Measurements from ENCODE around the gene PPIL3. TPM values are rescaled to one million over a fixed set of nuclear protein-coding genes. Genes with fewer than 3 reads are reported as not detected.

Gene PPIL3
- polyA plus RNA-seq, 1 donor (not counting 4 experiments of a cell fraction or from before 2014, with no cell fraction given) = 84.0 TPM

- peaks cover 8 to 28% of the 10 kb centered on the region in 2 experiments for H3K36me3 ChIP-seq (ENCODE audit: control insufficient read depth in 2 of 2, extremely low read depth in 1 of 2, insufficient read depth in 2 of 2, low read length in 2 of 2)
- no peaks in the 10 kb centered on the region for H3K9me3 ChIP-seq (ENCODE audit: control insufficient read depth, low read depth, low read length)
- H3K4me3 ChIP-seq (ENCODE audit: control insufficient read depth in 2 of 3, extremely low read depth in 1 of 3, insufficient read depth in 2 of 3, low read depth in 1 of 3, low read length in 3 of 3) = peak overlapping the region; percentile 79 to 92 (median 89)
- DNase-seq (ENCODE audit: low read depth, low spot score) (no peak), FAIRE-seq (no peak)
- dilution Hi-C loops (cut with MboI; ENCODE audit: extremely low pct_ligation_motif_present, low sequenced_read_pairs) = no loop called here
- H3K4me2 ChIP-seq (ENCODE audit: control insufficient read depth, extremely low read depth, insufficient read depth, low read depth, low read length) = peak overlapping the region; percentile 84
- peak overlapping the region; percentile 96 for H3K27ac ChIP-seq (ENCODE audit: control insufficient read depth, insufficient read depth, low read length)
- no peaks in the 10 kb centered on the region for H3K9me1 ChIP-seq (ENCODE audit: control insufficient read depth, extremely low read depth, insufficient read depth, low read length)
- peaks cover 68% of the 10 kb centered on the region for H3K79me2 ChIP-seq (ENCODE audit: control insufficient read depth, insufficient read depth, low read length)
- TF ChIP-seq CTCF (optimal IDR thresholded peaks at IDR 0.05 in 1 of 3, IDR thresholded peaks at IDR 0.05 in 1 of 3, conservative IDR thresholded peaks at IDR 0.05 in 1 of 3; ENCODE audit: extremely low read depth in 1 of 3, insufficient read depth in 2 of 3, low read length in 3 of 3) (no peak), EZH2 (IDR thresholded peaks at IDR 0.05; ENCODE audit: low read length) (no peak)
- peak overlapping the region; percentile 98 for H3K9ac ChIP-seq (ENCODE audit: control insufficient read depth, extremely low read depth, insufficient read depth, low read length)
- no peaks in the 10 kb centered on the region for H3K27me3 ChIP-seq (ENCODE audit: control insufficient read depth, extremely low read depth, insufficient read depth, low read length)
- no peaks in the 10 kb centered on the region for H4K20me1 ChIP-seq (ENCODE audit: control insufficient read depth, extremely low read depth, insufficient read depth, low read length)
- H3K4me1 ChIP-seq (ENCODE audit: control insufficient read depth, extremely low read depth, insufficient read depth, low read length) = peaks cover 23% of the 10 kb centered on the region
- H2AFZ ChIP-seq (ENCODE audit: control insufficient read depth, low read length) = no peak overlapping the region
These were observed 26.3 kb downstream of the PPIL3 start for GRCh38 chr2:200862532-200863000.

GRCh38 chr2:200861617-200862155 lies 27.2 kb downstream of the PPIL3 start:
- Histone ChIP-seq H4K20me1 (ENCODE audit: control insufficient read depth, extremely low read depth, insufficient read depth, low read length) (no peaks in the 10 kb centered on the region), H3K36me3 (ENCODE audit: control insufficient read depth in 2 of 2, extremely low read depth in 1 of 2, insufficient read depth in 2 of 2, low read length in 2 of 2) (peaks cover 13 to 36% of the 10 kb centered on the region in 2 experiments), H3K27ac (ENCODE audit: control insufficient read depth, insufficient read depth, low read length) (peak overlapping the region; percentile 27), H3K79me2 (ENCODE audit: control insufficient read depth, insufficient read depth, low read length) (peaks cover 71% of the 10 kb centered on the region), H3K4me3 (ENCODE audit: control insufficient read depth in 2 of 3, extremely low read depth in 1 of 3, insufficient read depth in 2 of 3, low read depth in 1 of 3, low read length in 3 of 3) (peak overlapping the region; percentile 51 to 92 (median 79)), H2AFZ (ENCODE audit: control insufficient read depth, low read length) (no peak overlapping the region), H3K9me1 (ENCODE audit: control insufficient read depth, extremely low read depth, insufficient read depth, low read length) (no peaks in the 10 kb centered on the region), H3K9me3 (ENCODE audit: control insufficient read depth, low read depth, low read length) (no peaks in the 10 kb centered on the region), H3K9ac (ENCODE audit: control insufficient read depth, extremely low read depth, insufficient read depth, low read length) (peak overlapping the region; percentile 98), H3K4me2 (ENCODE audit: control insufficient read depth, extremely low read depth, insufficient read depth, low read depth, low read length) (peak overlapping the region; percentile 83), H3K4me1 (ENCODE audit: control insufficient read depth, extremely low read depth, insufficient read depth, low read length) (peaks cover 20% of the 10 kb centered on the region), H3K27me3 (ENCODE audit: control insufficient read depth, extremely low read depth, insufficient read depth, low read length) (no peaks in the 10 kb centered on the region)
- DNase-seq (ENCODE audit: low read depth, low spot score) (no peak), FAIRE-seq (no peak)
- no peak for TF ChIP-seq EZH2 (IDR thresholded peaks at IDR 0.05; ENCODE audit: low read length)
- TF ChIP-seq CTCF (optimal IDR thresholded peaks at IDR 0.05 in 1 of 3, IDR thresholded peaks at IDR 0.05 in 1 of 3, conservative IDR thresholded peaks at IDR 0.05 in 1 of 3; ENCODE audit: extremely low read depth in 1 of 3, insufficient read depth in 2 of 3, low read length in 3 of 3) = no peak
- dilution Hi-C loops (cut with MboI; ENCODE audit: extremely low pct_ligation_motif_present, low sequenced_read_pairs) = no loop called here
